ENCODE results near the gene COPB1.

COPB1 gene

GRCh38 chr11:14425621-14426020 lies 74.0 kb downstream of the COPB1 start:
- DNase-seq, result no peak

- no peak for DNase-seq
These were observed 75.5 kb downstream of the COPB1 start for GRCh38 chr11:14424096-14424495.

- no peak for DNase-seq
These were observed 76.0 kb downstream of the COPB1 start for GRCh38 chr11:14423633-14424032.

- DNase-seq, result no peak
These were observed 76.8 kb downstream of the COPB1 start for GRCh38 chr11:14422814-14423182.

- DNase-seq, result peak; percentile 24 to 36
These were observed 77.4 kb downstream of the COPB1 start for GRCh38 chr11:14422052-14422813.

GRCh38 chr11:14420223-14420622 lies 79.4 kb downstream of the COPB1 start:
- no peak for DNase-seq

- no peak for DNase-seq
These were observed 80.7 kb downstream of the COPB1 start for GRCh38 chr11:14418801-14419417.

GRCh38 chr11:14417617-14418374 lies 81.8 kb downstream of the COPB1 start:
- DNase-seq, result no peak

- no peak for DNase-seq
These were observed 82.4 kb downstream of the COPB1 start for GRCh38 chr11:14417186-14417585.

- no peak for DNase-seq
These were observed 84.8 kb downstream of the COPB1 start for GRCh38 chr11:14414470-14415461.

GRCh38 chr11:14413307-14414069 lies 86.1 kb downstream of the COPB1 start:
- no peak for DNase-seq

- DNase-seq, result no peak
These were observed 87.8 kb downstream of the COPB1 start for GRCh38 chr11:14411818-14412217.

- DNase-seq, result no peak
These were observed 89.7 kb downstream of the COPB1 start for GRCh38 chr11:14409891-14410290.

- no peak for DNase-seq
These were observed 91.0 kb downstream of the COPB1 start for GRCh38 chr11:14408612-14409011.
